Measurements from ENCODE around the gene TMEM208.

Gene TMEM208

DNA sequence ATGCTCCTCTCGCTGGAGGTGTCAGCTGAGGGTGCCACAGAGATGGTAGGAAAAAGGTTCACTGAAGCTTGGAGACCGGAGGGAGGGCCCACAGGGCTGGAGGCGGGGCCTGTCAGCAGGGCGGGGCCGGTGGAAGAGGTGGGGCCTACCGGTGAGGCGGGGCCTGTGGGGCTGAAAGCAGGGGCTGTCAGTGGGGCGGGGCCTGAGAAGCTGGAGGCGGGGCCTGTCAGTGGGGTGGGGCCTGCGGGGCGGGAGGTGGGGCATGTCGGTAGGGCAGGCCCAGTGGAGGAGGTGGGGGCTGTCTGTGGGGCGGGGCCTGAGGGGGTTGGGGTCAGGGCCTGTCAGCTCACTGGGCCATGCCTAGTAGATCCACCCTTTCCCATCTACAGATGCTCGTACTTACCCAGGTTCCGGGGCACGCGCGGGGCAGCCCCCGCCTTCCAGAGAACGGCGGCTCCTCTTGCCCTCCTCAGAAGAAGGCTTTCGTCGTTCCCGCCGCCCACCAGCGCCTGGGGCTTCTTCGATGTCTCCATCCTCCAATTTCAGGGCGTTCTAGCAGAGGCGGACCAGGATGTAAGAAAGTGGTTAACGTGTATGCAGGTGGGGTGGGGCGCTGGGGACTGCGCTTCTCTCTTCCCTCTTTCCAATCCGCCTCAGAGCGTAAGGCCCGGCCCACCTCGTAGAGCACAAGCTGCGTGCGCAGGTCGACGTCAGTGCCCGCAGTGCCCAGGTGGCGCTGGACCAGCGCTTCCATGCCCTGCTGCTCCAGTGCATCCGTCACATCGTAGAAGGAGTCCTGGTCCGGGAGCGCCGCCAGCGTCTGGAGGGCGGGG lies 9.8 kb downstream of the TMEM208 start:
- no peak for DNase-seq (ENCODE audit: low read depth in 2 of 2)

DNA sequence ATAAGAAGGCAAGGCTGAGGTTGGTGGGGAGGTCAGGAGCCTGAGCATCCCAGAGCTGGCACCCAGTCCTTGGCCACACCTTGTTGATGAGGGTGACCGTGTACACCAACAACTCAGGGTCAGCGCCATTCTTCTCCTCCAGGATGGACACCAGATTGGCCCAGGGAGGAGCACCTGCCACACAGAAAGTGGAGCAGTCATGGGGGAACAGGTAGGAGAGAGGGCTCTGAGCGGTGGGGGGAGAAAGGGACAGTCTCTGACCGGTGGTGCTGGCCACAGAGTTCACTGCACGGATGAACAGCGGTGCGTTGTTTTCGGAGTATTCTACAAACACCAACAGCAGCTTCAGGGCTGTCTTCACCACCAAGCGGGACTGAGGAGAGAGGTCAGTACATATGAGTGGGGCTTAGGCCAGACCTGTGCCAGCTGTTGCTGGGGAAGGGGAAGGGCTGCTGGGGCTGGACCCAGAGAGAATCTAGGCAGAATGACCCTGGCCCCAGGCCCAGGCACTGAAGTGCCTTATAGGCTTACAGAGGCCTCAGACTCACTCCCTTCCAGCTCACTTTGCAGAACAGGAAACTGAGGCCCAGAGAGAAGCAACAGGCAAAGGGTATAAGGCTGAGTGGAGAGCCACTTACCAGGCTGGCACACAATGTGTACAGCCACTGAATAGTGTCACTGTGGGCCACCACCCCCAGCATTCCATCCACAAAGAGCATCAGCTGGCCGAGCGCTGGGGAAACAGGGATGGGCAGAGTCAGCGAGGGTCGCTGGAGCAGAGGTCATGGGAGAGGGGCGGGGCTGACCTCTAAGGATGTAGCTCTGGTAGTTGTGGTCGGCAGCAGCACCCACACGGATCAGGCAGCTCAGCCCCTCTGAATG lies 10.7 kb downstream of the TMEM208 start:
- DNase-seq (ENCODE audit: low read depth in 2 of 2) = no peak

DNA sequence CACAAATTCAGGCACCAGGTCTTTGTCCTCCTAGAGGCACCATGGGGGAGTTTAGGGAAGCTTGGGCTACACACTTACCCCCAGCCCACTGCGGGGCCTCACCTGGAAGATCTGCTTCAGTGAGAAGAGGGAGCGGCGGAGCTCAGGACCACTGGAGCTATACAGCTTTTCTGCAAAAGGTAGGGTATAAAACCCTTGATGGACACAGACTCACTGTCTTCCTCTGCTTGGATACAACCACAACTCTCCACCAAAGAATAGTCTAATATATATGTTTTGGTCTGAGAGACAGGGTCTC lies 11.3 kb downstream of the TMEM208 start:
- no peak for DNase-seq (ENCODE audit: low read depth in 2 of 2)

DNA sequence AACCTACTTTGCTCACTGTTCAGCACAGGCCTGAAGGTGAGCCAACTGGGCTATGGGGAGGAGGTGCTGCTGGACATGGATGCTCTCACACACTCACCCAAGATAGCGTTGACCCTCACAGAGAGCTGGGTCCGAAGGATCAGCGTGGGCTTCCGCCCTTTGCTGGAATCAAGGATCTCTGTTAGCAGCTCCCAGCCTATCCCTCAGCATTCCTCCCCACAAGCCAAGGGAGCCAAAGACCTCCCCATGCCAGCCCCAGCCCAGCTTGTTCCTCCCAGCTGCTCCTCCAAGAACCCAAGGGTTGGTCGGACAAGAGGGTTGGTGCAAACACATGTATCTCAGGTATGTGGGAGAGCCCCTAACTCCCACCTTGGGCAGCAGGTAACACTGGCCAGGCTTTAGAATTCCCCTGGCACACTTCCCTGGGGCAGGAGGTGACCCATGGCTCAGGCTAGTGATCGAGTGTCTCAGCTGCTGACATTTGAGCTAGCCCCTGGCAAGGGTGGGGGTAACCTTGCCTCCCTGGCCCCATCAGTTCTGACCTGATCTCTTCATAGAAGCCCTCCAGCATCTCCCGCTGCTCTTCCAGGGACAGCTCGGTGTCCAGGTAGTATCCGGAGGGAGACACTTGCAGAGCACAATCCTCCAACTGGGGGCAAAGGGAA lies 12.0 kb downstream of the TMEM208 start:
- DNase-seq (ENCODE audit: low read depth in 2 of 2) = no peak

DNA sequence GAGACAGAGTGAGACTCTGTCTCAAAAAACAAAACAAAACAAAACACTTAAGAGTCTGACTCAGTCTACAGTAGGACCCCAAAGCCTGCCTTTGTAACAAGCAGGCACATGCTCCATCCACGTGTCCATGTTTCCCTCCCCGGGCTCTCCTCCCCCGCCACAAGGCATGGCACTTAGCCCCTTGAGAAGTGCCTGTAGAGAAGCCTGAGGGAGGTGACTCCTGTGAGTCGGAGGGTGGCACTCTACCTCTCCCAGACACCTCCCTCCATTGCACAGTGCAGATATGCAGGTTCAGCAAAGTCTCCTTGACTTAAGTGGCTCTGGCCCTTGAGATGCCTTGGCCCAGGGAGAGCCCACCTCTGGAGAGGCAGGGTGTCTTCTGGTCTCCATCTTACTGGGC lies 13.6 kb downstream of the TMEM208 start:
- no peak for DNase-seq (ENCODE audit: low read depth in 2 of 2)

DNA sequence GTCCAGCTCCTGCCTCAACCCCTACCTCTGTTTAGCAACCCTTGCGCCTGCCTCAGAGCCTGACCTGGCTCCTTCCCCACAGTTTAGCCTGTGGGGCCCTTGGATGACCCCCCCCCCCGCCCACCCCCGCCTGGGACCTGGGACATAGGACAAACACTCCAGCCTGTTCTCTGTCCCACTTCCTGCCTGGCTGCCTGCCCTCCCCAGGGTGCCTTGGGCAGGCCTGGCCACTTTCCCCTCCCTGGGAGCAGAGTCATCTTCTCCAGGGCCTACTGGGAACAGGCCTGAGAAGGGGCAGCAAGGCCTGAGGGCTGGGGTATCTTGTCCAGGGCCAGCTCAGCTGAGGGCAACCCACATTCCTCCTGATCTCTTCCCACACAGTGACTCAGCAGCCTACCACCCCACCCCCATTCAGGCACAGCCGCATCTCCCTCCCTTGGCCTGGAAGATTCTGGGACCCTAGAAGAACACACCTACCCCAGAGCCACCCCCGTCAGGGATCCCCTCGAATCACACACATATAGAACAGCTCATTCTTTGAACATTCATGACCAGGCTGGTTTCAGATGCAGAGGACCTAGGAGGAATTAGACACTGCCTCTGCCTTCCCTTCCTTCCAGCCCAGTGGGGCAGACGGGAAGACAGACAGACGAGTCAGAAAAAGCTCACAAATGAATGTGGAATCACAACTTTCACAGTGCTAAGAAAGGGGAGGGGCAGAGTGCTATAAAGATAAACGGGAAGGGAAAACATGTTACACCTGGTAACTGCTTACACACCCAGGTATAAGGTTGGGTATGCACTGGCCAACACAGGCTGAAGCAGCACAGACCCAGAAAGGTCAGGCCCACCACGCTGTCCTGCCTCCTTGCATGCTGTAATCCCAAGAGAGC lies 14.3 kb downstream of the TMEM208 start:
- DNase-seq (ENCODE audit: low read depth in 2 of 2) = no peak

DNA sequence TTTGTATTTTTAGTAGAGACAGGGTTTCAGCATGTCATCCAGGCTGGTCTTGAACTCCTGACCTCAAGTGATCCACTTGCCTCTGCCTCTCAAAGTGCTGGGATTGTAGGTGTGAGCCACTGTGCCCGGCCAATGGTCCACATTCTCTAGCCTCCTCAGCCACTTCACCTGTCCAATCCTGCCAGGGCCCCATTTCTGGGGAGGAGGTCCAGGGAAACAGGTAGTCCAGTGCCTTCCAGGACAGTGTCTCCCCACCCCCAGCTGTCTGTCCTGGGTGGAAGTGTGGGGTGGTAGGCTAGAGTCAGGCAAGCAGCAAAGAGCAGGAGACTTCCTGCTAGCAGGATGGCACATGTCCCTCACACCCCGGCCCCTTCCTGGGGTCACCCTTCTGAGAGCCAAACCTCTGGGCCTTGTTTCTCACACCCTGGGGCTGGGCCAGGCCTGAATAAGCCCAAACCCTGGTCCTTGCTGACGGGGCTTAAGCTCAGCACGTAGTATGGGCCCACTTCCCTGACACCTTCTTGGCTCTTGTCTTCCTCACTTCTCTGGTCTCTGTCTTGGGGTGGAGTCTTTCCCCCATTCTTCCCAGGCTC lies 15.3 kb downstream of the TMEM208 start:
- DNase-seq (ENCODE audit: low read depth in 2 of 2) = no peak

DNA sequence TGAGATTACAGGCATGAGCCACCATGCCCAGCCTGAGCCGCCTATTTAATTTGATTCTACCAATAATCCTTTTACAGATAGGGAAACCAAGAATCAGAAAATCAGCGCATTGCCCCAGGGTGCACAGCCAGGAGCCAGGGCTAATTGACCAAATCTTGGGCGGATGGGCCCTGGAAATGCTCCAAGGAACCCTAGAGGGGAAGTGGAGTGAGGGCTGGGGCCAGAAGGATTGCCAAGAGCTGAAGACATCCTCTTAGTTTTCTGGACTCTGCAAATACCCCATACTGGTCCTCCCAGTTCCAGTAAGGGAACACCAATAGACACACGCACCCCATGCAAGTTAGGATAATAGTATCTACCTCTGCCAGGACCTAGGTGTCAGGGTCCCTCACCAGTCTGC lies 16.6 kb downstream of the TMEM208 start:
- DNase-seq (ENCODE audit: low read depth in 2 of 2) = no peak

DNA sequence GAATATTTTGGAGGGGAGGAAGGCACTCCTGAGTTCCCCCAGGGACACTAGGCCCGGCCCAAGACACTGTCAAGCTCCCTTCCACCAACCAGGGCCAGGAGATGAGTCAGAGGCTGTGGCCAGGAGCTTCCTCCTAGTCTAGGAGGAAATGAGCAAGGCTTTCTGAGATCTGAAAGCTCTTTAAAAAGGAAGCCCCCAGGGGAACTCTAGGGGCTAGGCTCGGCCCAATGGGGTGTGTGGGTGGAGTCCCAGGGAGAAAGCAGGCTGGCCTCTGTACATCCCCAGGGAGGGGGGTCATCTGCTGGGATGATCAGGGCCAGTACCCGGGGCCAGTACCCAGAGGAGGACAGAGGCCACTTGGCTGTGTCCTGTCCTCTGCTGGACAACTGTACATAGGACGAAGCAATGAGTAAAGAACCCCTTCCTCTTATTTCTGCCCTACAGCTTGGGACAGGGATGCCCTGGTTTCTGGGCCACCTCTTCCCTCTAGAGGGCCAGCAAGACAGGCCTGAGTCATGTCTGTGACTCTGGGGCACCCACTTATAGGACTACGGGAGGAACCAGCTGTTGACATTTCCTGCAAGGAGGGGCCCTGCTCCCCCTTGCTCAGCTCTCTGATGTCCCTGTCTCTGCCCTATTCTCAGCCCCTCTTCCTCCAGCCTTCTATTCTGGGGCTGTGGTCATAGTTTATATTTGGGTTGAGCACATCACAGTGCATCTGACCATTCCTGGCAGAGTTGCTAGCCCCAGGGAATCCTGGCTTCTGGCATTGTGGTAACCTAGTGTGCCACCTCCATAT lies 17.7 kb downstream of the TMEM208 start:
- DNase-seq (ENCODE audit: low read depth in 2 of 2) = peak; percentile 65 to 71

DNA sequence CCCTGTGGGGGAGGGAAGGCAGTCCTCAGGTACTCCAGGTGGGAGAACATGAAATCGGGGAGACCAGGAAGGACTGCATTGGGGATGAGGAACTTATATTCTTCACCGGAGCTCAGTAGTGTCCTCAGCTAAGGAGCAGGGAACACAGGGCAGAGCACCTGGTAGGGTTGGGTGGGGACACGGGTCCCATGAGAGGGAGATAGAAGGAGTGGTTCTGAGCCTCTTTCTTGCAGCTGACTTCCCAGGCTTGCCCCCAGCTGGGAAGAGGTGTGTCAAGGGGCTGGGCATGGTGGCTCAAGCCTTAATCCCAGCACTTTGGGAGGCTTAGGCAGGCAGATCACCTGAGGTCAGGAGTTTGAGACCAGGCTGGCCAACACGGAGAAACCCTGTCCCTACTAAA lies 18.3 kb downstream of the TMEM208 start:
- no peak for DNase-seq (ENCODE audit: low read depth in 2 of 2)

DNA sequence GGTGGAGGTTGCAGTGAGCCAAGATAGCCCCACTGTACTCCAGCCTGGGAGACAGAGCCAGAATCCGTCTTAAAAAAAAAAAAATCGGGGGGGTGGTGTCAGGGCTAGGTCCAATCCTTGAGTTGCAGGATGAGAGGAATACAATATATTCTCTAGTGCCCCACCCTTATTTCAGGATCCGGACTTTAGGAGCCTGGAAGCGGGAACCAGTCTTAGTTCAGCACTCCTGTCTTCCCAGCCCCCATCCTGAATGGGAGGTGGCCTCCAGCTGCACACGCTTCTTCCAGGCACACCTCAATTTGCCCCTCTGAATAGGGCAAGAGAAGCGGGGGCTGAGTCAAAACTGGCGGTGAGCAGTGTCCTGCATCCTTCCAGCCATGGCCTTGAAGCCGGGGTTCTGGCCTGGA lies 18.7 kb downstream of the TMEM208 start:
- DNase-seq (ENCODE audit: low read depth in 2 of 2) = no peak

DNA sequence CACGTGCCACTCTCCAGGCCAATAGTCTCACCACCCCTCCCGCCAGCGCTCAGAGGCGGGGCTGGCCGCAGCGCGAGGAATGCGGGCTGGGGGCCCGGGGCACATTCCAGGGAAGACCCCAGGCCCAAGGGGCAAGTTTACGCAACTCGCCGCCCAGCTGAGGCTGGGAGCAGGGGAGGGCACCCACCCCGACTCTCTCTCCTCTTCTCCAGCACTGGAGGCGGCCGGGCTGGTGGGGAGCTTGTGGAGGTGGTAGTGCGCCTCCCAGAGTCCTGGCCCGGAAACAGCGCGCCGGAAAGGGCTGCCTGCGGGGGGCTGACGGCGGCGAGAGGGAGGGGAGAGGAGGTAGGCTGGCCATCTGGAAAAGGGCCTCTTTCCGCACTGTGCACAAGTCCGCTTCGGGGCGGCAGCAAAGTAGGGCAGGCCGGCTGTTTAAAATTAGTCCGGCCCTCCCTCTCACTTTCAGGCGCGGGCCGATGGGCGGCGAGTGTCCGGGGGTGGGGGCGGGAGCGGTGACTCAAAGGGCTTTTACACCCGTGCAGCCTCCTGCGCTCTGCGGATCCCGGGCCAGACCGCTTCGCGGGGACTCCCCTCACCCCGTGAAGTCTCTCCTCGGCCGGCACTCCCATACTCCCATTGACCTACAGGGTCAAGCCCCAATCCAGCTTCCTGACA lies 19.3 kb downstream of the TMEM208 start:
- no peak for DNase-seq (ENCODE audit: low read depth in 2 of 2)

DNA sequence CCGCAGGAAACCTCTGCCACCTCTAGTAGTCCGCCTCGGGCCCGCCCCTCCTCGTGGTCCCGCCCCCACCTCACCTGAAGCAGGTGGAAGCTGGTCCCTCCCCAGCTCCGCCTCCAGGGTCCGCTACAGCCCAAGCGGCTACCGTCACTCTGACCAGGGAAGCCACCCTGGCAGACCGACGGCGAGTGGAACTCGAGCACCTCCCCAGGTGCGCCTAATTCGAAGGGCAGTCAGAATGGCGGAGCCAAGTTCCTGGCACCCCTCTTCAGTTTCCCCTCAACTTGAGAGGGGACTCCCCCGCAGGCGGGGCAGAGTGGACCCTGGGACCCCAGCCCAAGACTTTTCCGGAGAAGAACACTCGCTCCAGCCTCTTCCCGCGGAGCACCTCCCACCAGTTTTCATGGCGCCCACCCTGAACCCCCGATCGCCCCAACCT lies 19.8 kb downstream of the TMEM208 start:
- no peak for DNase-seq (ENCODE audit: low read depth in 2 of 2)

DNA sequence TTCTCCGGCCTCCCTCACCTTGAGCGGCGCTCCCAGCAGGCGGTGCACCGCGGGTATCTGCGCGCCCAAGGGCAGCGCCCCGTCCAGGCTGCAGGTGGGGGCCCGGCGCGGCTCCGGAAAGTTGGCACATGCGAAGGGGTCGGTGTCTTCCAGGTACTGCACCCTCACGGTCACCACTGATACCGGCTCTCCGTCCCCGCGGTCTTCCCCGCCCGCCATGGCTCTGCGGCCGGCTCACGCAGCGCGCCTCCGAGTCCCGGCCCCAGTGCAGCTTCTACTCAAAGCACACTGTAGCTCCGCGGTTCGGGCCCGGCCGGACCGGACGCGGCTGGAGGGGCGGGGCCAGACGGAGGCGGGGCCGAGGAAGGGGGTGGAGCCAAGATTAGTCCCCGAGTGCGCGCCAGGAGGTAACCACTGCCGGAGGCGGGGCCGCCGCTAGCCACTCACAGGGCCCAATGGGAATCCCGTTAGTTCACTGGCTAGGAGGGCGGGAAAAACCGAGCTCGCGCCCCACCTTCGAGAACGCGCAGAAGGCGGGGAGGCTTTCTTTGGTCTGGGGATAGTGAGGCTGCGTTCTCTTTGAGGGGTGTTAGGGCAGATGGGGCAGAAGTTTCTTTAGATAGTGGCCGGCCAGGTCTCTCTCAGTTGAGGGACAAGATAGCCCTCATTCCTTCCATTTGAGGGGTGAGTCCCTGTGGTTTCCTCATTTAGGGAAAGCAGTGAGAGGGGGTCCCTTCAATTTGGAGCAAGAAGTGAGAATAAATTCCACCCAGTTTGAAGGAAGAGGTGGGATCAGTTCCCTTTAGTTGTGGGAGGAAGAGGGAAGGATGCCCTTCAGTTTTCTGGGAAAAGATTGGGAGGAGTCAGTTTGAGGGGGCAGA lies 20.5 kb downstream of the TMEM208 start, which contains the start of gene FHOD1:
TSS of gene FHOD1 (minus strand) at position 290 of the 881 bp plus-strand sequence. CDS start at position 219, 71 bp downstream.
- DNase-seq (ENCODE audit: low read depth in 2 of 2) = peak; percentile 82

DNA sequence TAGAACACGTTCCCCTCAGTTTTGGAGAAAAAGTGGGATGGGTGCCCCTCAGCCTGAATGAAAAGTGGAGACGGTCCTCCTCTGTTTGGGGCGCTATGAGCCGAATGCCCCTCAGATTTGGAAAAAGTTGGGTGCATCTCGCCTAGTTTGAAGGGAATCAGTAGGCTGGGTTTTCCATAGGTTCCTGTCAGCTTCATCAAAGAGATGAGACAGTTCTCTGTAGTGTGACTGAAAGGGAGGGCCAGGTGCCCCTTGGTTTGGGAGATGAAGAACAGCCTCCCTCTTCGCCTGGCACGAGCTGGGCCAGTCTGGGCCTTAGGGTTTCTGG lies 21.1 kb downstream of the TMEM208 start:
- no peak for DNase-seq (ENCODE audit: low read depth in 2 of 2)

DNA sequence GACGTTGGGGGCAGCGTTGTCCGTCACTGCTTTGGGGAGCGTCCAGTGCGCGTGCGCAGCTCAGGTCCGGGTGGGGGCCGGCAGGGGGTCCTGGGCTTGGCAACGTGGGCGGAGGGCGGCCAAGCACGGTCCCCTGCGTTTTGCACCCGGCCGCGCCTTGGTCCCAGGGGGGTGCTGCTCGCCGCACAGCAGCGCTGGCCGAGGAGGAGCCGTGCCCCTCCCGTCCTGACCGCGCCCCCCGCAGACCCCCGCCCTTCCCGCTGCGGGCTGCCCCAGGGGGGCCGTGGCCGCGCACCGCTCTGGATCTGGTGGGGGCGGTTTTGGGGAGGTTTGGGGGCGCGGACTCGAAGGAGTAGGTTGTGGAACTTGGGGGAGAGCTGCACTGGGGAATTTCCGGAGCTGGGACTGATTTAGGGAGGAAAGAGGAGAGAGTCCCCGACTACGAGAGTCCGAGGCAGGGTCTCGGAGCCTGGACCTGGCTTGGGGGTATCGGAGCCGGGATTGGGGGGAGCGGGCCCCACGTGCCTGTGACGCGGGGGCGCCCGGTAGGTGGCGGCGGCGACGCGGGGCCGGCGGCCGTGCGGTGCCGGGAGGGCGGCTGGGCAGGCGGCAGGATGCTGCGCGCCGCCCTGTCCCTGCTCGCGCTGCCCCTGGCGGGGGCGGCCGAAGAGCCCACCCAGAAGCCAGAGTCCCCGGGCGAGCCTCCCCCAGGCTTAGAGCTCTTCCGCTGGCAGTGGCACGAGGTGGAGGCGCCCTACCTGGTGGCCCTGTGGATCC lies 21.7 kb downstream of the TMEM208 start, which contains the start of gene SLC9A5:
TSS of gene SLC9A5 (plus strand) at position 579 of the 777 bp plus-strand sequence. CDS start at position 615, 36 bp downstream.
- no peak for DNase-seq (ENCODE audit: low read depth in 2 of 2)

DNA sequence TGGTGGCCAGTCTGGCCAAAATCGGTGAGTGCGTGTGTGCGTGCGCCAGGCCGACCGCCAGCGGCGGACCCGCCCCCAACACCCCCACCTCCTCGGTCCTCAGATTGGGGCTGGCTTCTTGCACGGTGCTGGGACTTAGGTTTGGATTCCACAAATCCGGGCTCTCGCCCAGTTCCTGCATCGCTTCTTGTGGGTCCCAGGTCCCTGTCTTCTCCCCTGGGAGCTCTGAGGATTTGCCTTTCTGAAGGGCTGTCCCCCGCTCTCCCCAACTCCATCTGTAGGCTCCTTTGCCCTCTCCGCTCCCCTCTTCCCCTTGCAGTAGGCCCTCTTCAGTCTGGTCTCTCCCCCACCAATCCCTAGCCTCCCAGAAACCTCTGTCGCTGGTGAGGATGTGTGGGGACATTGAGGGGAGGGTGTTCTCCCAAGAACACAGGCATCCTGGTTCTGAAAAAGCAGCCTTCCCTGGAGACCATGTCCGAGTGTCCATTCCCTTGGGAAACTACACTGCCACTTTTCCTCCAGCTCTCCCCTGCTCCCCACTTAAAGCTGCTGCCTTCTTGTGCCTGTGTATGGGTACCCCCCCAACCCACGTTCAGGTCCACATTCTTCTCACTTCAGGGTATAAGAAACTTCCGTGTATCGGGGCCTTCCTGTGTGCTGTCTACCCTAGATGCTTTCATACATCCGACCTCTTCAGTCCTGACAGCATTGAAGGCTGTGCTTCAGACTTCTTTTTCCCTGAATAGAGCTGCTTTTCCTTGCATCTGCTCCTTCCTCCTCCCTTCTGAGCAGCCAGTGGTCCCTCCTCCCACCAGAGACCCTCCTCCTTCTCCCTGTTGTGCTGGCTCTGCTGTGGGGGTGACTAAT lies 22.5 kb downstream of the TMEM208 start:
- no peak for DNase-seq (ENCODE audit: low read depth in 2 of 2)

Data from fibroblast of skin of left biceps (primary cell).